Skin epidermis (tissue), 12 donors: Measurements from ENCODE around the gene ZACN.

Experiments
- H3K27ac ChIP-seq, 21 experiments: fragments of 200-600 bp; sonication (generic) in 11 of 21; one replicate each; pipeline ENCODE4 v1.5.0; 2020; ENCODE audit warnings: mild to moderate bottlenecking in 3 of 21, inconsistent platforms in 2 of 21, moderate library complexity in 2 of 21
- H3K4me3 ChIP-seq, 7 experiments: fragments of 200-600 bp; sonication (generic) in 2 of 7; one replicate each; pipeline ENCODE4 v1.5.0; 2020; ENCODE audit warnings: inconsistent platforms in 2 of 7, mild to moderate bottlenecking in 2 of 7, moderate library complexity in 1 of 7

The ZACN gene

GRCh38 chr17:76092526-76093413 is 13.8 kb downstream of the ZACN start:
- no peak overlapping the region for H3K4me3 ChIP-seq
- H3K27ac ChIP-seq = no peak overlapping the region

- Histone ChIP-seq H3K4me3 (no peak overlapping the region), H3K27ac (no peak overlapping the region)
Measured at GRCh38 chr17:76094046-76094445, 15.1 kb downstream of the ZACN start.

GRCh38 chr17:76095943-76096342 is 17.0 kb downstream of the ZACN start:
- Histone ChIP-seq H3K27ac (no peak overlapping the region), H3K4me3 (no peak overlapping the region)

GRCh38 chr17:76097716-76098295 is 18.8 kb downstream of the ZACN start:
- H3K27ac ChIP-seq = no peak overlapping the region
- H3K4me3 ChIP-seq = no peak overlapping the region

- peak overlapping the region; percentile 61 to 87 (median 74) for H3K4me3 ChIP-seq
- H3K27ac ChIP-seq = peak overlapping the region; percentile 50 to 95 (median 87)
Measured at GRCh38 chr17:76102944-76103273, 23.9 kb downstream of the ZACN start.

GRCh38 chr17:76103274-76104139 is 24.5 kb downstream of the ZACN start, which contains the start of gene EXOC7:
Gene EXOC7 (minus strand): TSS chr17:76103787. CDS start chr17:76103692, 95 bp downstream.
- Histone ChIP-seq H3K4me3 (peak within 1 kb of the TSS; percentile 61 to 87 (median 74)), H3K27ac (peak within 1 kb of the TSS; percentile 50 to 95 (median 87))

- Histone ChIP-seq H3K4me3 (peak overlapping the region; percentile 61 to 87 (median 74)), H3K27ac (peak overlapping the region in 20 of 21 experiments; percentile 63 to 95 (median 88))
Measured at GRCh38 chr17:76104140-76104895, 25.3 kb downstream of the ZACN start.

GRCh38 chr17:76104896-76105231 is 25.9 kb downstream of the ZACN start:
- H3K27ac ChIP-seq = no peak overlapping the region
- H3K4me3 ChIP-seq = no peak overlapping the region

- Histone ChIP-seq H3K4me3 (no peak overlapping the region), H3K27ac (no peak overlapping the region)
Measured at GRCh38 chr17:76106703-76107102, 27.7 kb downstream of the ZACN start.

- H3K4me3 ChIP-seq = no peak overlapping the region
Measured at GRCh38 chr17:76107509-76107908, 28.5 kb downstream of the ZACN start.

GRCh38 chr17:76111956-76112355 is 33.0 kb downstream of the ZACN start:
- H3K4me3 ChIP-seq = no peak overlapping the region
- H3K27ac ChIP-seq = no peak overlapping the region

More at GRCh38 chr17:76107509-76107908, 28.5 kb downstream of the ZACN start:
- no peak overlapping the region for H3K27ac ChIP-seq

- Histone ChIP-seq H3K4me3 (no peak overlapping the region), H3K27ac (no peak overlapping the region)
Measured at GRCh38 chr17:76115138-76115754, 36.3 kb downstream of the ZACN start.

- Histone ChIP-seq H3K27ac (no peak overlapping the region), H3K4me3 (no peak overlapping the region)
Measured at GRCh38 chr17:76119409-76120371, 40.7 kb downstream of the ZACN start.

GRCh38 chr17:76120658-76121008 is 41.7 kb downstream of the ZACN start:
- Histone ChIP-seq H3K4me3 (no peak overlapping the region), H3K27ac (no peak overlapping the region)

GRCh38 chr17:76121932-76122430 is 43.0 kb downstream of the ZACN start:
- peak overlapping the region in 12 of 21 experiments; percentile 15 to 73 (median 44) for H3K27ac ChIP-seq
- H3K4me3 ChIP-seq = peak overlapping the region; percentile 14 to 35 (median 21)

- peak overlapping the region in 1 of 7 experiments; percentile 22 for H3K4me3 ChIP-seq
- no peak overlapping the region for H3K27ac ChIP-seq
Measured at GRCh38 chr17:76122431-76123190, 43.6 kb downstream of the ZACN start.

GRCh38 chr17:76123191-76123499 is 44.2 kb downstream of the ZACN start:
- no peak overlapping the region for H3K27ac ChIP-seq
- no peak overlapping the region for H3K4me3 ChIP-seq
